GM12891 (cell line): ENCODE measurements around the gene BICC1.

Experiments
- DNase-seq: peaks from one replicate; pipeline ENCODE4 v3.0.0; 2011; ENCODE audit warnings: low spot score; ENCODE audit not compliant: insufficient read length
- FAIRE-seq: peaks from 2 replicates; lab custom pipeline; 2011; peaks lifted over from hg19 to GRCh38; lab: Jason Lieb, UNC
- PAX5 ChIP-seq: IDR thresholded peaks from 2 replicates; pipeline ENCODE4 v1.6.1; 2011; ENCODE audit warnings: low read length, moderate library complexity, mild to moderate bottlenecking; ENCODE audit not compliant: insufficient read depth, severe bottlenecking
- POLR2A ChIP-seq: IDR thresholded peaks from 2 replicates; pipeline ENCODE4 v1.6.1; 2011; ENCODE audit warnings: low read depth, low read length, control low read depth
- POLR2AphosphoS5 ChIP-seq: IDR thresholded peaks from 2 replicates; pipeline ENCODE4 v1.6.1; 2011; ENCODE audit warnings: low read depth, low read length, control low read depth
- POU2F2 ChIP-seq: IDR thresholded peaks from 2 replicates; pipeline ENCODE4 v1.6.1; 2011; ENCODE audit warnings: low read depth, mild to moderate bottlenecking, control low read depth, low read length, moderate library complexity
- SPI1 ChIP-seq: IDR thresholded peaks from 2 replicates; pipeline ENCODE4 v1.6.1; 2011; ENCODE audit warnings: low read depth, low read length, control low read depth
- TAF1 ChIP-seq: IDR thresholded peaks from 2 replicates; pipeline ENCODE4 v1.6.1; 2011; ENCODE audit warnings: low read depth, low read length, control low read depth

BICC1 gene

DNA sequence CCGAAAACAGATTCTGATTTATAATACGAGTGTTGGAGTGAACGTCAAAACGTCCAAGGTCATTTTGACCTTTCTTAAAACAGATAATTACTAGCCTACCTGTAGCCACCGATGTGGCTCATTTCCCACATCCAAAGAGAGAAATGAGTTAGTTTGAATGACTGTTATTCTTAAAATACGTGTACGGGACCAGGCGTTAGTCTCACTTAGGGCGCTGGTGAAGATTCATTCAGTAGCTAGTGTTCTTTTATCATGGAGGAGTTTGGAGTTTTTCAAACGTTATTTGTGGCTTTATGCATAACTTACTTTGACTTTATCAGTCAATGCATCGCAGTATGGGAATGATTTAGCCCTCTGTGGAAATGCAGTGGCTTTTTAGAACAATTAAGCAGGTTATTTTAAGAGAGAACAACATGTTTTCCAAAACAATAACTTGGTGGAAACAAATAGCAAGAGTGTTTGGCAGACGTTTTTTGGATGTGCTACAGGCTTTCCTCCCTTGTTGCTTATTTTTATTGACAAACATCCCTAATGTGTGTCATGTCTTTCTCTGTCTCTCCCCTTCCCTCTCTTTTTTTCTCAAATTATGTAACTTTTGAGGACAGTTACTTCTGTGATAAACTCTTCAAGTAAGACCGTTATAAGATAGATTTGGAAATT is 1.6 kb downstream of the BICC1 start:
- TF ChIP-seq POLR2AphosphoS5 (no peak), POLR2A (no peak), PAX5 (no peak), POU2F2 (no peak), SPI1 (no peak), TAF1 (no peak)
- DNase-seq (no peak), FAIRE-seq (no peak)

DNA sequence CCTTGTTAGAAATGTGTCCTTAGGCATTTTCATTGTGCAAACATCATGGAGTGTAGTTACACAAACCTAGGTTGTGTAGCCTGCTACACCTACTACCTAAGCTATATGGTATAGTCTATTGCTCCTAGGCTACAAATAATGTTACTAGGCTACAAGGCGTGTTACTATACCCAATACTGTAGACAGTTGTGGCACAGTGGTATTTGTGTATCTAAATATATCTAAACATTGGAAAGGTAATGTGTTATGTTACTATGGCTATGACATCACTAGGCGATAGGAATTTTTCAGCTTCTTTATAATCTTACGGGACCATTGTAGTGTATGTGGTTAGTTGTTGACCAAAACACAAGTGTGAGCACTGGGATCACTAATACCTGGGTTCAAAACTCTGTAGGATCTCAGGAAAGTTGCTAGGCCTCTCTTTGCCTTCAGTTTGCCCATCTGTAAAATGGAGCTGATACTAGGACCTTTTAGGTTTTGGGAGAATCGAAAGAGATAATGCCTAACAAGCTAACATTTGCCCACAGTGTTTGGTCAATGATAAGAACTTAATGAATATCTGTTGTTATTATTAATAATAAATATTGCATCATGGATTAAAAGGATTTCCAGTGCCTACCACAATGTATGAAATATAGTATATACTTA is 2.7 kb downstream of the BICC1 start:
- FAIRE-seq (no peak), DNase-seq (no peak)
- TF ChIP-seq SPI1, result no peak
- no peak for TF ChIP-seq POLR2AphosphoS5
- no peak for TF ChIP-seq PAX5
- TF ChIP-seq POU2F2, result no peak
- no peak for TF ChIP-seq TAF1
- TF ChIP-seq POLR2A, result no peak

DNA sequence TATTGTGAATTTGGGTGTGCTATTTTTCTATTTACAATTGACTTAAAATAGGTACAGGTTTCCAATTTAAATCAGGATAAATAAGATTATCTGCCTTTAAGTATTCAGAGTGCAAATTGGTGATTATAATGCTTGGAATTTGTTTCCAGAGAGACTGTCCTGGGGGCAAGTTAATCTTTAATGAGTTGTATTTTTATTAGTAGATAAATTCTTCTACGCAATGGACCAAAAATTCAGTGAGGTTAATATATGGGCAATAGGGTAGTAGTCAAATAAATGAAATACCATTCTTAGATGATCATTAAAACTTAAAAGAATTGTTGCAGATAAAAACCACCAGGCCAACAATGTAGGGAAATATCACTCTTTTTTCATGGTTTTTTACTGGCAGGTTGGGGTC is 3.4 kb downstream of the BICC1 start:
- TF ChIP-seq PAX5 (no peak), POU2F2 (no peak), POLR2AphosphoS5 (no peak), POLR2A (no peak), SPI1 (no peak), TAF1 (no peak)
- DNase-seq (no peak), FAIRE-seq (no peak)

DNA sequence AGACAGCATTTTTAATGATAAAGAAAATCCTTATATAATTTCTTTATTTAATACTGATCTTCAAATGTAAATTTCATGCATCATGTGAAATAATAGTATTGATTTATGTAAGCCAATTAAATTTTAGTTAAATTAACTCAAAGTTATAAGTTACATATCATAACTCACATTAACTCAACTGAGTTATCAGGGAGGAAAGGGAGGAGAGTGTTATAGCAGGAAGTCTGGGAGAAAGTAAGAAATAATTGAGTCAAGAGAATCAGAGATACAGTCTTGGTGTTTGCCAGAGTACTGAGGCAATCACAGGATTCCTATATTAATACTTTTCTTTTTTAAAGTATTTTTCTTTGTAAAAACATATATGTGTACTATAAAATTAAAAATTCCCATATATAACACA is 4.0 kb downstream of the BICC1 start:
- no peak for FAIRE-seq
- no peak for DNase-seq
- TF ChIP-seq POU2F2, result no peak

DNA sequence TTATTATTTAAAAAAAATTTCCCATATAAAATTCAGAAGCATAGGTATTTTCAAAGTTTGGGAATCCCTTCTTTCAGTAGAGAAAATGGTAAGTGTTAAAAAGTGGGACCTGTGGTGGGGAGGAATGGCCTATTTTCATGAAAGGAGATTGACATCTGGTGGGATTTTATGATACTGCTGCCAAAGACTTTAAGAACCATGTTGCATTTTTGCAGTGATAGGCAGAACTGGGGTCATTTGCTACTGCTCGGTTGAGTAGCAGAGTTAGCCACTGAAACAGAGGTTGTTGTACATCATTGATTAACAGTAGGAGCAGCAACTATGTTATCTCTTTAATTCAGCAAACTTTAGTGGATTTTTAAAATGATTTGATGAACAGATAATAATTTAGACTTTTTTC is 4.4 kb downstream of the BICC1 start:
- FAIRE-seq (no peak), DNase-seq (no peak)
- TF ChIP-seq POLR2AphosphoS5 (no peak), TAF1 (no peak), POU2F2 (no peak), PAX5 (no peak), SPI1 (no peak), POLR2A (no peak)

DNA sequence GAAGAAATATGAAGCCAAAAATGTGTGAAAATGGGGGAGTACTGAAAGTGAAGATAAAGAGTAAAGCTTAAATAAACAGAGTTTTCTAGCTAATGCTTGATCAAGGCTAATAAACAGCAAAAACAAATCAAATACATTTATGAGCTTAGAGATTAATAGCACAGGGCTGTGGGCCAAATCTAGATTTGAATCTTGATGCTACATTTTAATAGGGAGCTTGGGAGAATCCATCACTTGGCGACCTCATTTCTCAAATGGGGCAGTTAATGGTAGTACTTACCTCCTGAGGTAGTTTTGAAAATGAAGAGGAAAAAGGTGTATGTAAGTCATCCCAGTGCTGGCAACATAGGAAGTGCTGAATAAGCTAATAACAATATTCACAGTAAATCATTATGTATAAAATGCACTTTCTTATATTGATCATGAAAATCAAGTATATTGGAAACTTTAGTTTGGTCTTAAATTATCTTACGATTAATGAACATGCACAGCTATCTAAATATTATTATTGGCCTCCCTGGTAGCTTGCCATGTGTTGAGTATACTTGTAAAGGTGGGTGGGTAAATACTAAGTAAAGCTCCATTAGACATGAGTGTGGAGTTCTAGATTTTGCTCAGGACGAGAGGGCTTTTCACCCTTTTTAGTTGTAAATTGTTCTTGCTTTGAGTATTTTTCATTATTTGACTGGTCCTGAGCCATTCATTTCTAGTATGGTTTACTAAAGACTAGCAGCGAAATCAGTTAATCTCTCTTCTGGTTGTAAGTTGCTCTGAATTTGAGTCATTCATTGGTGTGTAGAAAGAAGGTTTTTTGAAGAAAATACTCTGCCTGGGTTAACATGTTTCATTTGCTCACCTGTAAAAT is 5.1 kb downstream of the BICC1 start:
- DNase-seq (no peak), FAIRE-seq (no peak)
- TF ChIP-seq POLR2AphosphoS5 (no peak), POU2F2 (no peak), POLR2A (no peak), SPI1 (no peak), PAX5 (no peak), TAF1 (no peak)

DNA sequence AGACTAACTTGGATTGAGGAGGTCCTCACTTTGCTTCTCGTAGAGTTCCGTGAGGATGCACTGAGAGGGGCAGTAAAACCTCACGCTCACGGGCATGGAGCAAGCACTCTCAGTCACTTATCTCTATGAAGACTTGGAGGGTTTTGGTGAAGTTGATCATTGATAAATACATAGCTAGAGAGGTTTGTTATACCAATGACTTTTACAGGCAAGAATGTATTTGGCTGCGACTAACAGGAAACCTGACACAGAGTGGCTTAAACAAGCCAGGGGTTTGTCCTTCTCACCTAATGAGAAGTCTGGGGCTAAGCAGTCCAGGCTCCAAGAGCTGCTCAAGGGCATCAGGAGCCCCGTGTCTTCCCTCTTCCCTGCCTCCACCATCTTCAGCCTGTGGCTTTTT is 6.1 kb downstream of the BICC1 start:
- TF ChIP-seq TAF1 (no peak), POU2F2 (no peak), PAX5 (no peak), POLR2A (no peak), SPI1 (no peak)
- no peak for DNase-seq
- FAIRE-seq, result no peak

DNA sequence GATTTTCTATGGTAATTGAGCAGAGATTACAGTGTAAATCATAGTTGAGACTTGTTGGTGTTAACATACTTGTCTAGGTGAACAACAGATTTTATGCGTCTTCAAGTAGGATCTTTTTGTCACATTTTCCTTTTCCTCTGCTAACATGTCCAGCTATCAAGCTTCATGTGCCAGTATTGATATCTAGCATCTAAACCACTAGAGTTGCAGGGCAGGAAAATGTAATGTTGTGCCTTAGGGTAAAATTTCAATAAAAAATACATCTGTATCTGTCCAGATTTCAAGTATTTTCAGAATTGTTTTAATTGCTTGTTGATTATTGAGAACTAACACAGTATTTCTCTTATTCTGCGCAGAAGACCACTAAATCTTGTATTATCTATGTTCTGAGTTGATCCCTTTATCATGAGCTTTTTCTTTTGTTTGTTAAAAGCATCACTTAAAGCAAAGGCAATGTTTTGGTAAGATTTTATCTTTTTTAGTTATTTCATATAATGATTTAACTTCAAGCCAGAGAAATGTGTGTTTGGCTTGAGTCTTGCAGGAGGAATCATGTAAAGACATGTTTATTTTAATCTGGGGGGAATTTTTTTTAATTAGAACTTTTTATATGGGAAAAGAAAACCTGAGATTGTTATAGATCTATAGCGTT is 16.5 kb downstream of the BICC1 start:
- FAIRE-seq (no peak), DNase-seq (no peak)
- TF ChIP-seq PAX5, result no peak
- TF ChIP-seq POLR2AphosphoS5, result no peak

DNA sequence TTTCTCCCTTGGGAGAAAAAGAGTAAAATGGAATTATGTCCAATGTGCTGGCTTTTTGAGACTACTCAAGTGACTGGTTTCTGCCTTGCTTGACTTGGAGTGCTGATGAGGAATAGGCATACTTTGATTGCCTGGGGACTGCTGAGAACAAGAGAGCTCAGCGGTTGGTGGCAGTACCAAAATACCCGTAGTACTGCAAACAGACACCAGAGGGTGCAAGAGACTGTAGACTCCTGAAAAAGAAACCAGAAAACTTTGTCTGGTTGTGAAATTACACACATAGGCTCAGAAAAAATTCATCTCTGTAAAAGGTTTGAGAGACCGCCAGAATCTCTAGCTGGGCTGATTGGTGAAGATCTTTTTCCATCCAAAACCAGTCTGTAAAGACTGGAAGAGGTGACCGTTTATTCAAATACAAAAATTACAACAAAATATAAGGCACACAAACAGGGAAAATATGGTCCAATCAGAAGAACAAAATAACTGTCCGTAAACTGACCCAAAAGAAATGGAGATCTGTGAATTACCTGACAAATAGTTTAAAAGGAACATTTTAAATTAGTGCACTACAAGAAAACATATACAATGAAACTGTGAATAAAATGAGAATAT is 18.5 kb downstream of the BICC1 start:
- no peak for TF ChIP-seq POLR2A
- TF ChIP-seq POU2F2, result no peak
- TF ChIP-seq POLR2AphosphoS5, result no peak
- TF ChIP-seq PAX5, result no peak
- TF ChIP-seq TAF1, result no peak
- TF ChIP-seq SPI1, result no peak
- DNase-seq, result no peak

More for the DNA sequence above, 18.5 kb downstream of the BICC1 start:
- no peak for FAIRE-seq
